GM23248 (cell line): ENCODE data around the gene CEP192.

Source experiments
- EZH2 ChIP-seq: fragments of 200-600 bp; sonication (generic); IDR thresholded peaks from 2 replicates; pipeline ENCODE4 v1.6.1; 2018; ENCODE audit warnings: antibody characterized with exemption, mild to moderate bottlenecking; ENCODE audit not compliant: insufficient read depth, poor library complexity, severe bottlenecking
- EZH2phosphoT487 ChIP-seq: fragments of 200-600 bp; sonication (generic); IDR thresholded peaks from 2 replicates; pipeline ENCODE4 v1.6.1; 2018; ENCODE audit warnings: antibody characterized with exemption, moderate library complexity, mild to moderate bottlenecking, low read depth; ENCODE audit not compliant: insufficient read depth

DNA sequence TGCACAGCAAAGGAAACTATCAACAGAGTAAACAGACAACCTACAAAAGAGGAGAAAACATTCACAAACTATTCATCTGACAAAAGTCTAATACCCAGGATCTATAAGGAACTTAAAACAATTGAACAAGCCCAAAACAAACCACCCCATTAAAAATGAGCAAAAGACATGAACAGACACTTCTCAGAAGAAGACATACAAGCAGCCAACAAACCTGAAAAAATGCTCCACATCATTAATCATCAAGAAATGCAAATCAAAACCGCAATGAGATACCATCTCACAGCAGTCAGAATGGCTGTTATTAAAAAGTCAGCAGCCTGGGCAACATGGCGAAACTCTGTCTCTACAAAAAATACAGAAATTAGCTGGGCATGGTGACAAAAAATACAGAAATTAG, 117.2 kb downstream of the CEP192 start:
- TF ChIP-seq EZH2phosphoT487 (no peak), EZH2 (no peak)
